GM18861 (cell line): ENCODE data around the gene TXK.
"Not testable (repeated sequence)": the region's sequence is repeated elsewhere in the genome, so short reads cannot be mapped to it uniquely, and the experiment has no call there.

Experiments
- ATAC-seq: cut with Tn5 transposase; IDR thresholded peaks from one replicate; pipeline ENCODE4 v1.9.1; 2021; ENCODE audit not compliant: unreplicated experiment

Gene TXK

DNA sequence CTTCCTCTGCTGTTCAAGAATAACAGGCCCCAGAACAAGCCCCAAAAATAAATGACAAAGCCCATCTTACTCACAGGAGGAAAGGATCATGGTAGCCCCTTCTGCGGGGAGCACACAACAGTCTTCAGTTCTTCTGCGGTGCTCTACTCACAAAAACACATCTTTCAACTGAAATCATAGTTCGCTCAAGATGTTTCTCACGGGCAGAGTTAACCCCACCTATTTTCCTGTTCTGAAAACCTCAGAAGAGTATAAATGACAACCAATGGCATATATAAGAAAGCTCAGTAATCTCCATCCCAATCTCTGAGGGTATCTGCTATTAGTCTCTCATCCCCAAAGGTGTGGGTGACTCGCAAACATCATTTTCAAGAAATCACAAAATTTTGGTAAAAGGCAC, at the start of gene TXK:
TSS of gene TXK (minus strand) at position 170 of the 400 bp plus-strand sequence. CDS start at position 90, 80 bp downstream.
- ATAC-seq, result no peak

GRCh38 chr4:48180234-48180633, 46.2 kb upstream of the TXK start:
- ATAC-seq, result no peak

DNA sequence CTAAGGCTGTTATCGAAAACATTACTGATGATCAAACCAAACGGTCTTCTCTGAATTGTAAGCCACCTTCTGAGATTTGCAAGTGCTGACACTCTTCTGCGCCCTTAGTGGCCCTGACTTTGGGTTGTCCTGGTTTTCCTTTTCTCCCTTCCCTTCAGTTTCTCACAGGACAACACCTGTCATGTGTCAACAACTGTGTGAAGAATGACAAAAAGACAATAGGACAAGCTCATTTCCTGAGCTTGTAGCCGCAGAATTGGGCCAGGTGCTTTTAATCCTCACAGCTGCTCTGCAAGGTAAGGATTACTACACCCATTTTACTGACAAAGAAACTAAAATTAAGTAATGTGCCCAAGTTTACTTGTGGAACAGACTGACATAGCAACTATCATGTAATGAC, 44.9 kb upstream of the TXK start:
- ATAC-seq, result no peak

DNA sequence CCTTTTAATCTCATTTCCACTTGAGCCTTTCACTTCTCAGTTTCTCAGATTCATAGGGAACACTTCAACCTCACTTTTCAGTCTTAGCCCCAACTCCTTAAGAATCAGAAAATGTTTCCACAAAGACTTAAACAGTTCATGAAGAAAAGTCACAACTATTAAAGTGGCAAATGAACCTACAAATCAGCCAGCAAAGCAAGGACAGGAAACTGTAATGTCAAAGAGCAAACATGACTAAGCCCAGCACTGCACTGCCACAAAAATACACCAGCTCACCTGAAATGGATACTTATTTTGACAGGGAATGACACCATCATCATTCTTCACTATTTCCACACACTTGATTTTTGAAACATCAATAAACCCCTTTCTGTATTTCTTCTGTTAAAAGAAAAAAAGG, 41.8 kb upstream of the TXK start:
- ATAC-seq, result no peak

DNA sequence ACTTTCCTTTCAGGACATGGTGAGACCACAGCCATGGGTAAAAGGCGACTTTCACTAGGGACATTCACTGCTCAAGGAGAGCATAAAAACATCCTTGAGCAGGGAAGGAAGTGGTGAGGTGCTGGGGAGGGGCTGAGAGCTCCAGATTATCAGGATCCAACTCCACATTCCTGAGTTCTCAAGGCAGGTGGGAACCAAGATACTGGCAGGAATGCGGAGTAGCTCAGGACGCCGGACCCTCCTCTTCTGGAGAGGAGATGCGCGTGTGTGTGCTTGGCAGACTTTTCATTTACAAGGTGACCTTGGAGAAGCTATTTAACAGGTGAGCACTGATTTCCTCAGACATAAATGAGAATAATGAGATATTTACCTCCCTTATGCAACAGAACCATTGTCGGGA, 41.3 kb upstream of the TXK start:
- ATAC-seq, result no peak

GRCh38 chr4:48173056-48173991, 39.3 kb upstream of the TXK start:
- peak; percentile 66 for ATAC-seq

GRCh38 chr4:48172651-48173050, 38.6 kb upstream of the TXK start:
- ATAC-seq, result no peak

DNA sequence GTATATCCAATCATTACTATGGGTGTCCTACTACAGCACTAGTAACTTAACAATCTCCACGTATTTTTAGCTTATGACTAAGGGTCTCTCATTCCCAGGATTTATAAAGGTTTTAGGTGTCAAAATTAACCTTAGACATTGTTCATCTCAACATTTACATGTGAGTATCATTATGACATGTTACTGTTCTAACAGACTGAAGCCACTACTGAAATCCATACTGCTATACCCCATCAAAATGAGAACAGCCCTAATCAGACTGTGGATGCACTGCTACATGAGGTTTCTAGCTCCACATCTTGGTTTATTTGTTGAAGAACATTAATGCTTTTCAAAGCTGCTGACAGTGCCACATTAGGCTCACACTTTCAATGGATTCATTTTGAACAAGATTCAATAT, 35.6 kb upstream of the TXK start:
- ATAC-seq, result no peak

DNA sequence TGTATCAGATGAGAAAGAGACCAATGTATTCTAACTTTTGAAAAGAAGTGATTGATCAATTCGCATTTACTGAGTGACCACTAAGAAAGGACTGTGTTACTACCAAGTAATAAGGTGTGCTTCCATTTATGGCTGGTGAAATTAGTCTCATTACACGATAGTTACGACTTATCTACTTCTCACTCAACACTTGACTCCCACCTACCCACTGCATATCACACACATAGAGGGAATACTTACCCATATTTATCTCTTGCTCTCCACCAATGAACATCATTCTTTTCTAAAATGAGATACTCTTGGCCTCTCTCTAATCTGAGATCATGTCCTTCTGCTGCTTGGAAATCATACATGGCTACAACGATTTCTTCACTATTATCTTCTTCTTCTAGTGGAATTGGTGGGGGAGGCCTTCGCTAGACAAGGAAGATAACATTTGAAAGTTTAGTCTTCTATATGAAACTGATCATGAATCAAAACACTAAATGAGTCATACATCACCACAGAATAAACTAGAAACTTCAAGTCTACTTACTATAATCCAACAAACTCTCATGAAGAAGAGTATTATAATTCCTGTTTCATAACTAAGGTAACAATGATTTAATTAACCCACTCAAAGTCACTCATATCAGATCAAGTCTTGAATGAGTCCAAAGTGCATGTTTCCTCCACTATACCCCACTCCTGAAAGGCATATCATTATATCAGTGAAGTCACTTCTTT, 33.7 kb upstream of the TXK start:
- ATAC-seq, result no peak

GRCh38 chr4:48164561-48164960, 30.5 kb upstream of the TXK start:
- not testable (repeated sequence) for ATAC-seq

DNA sequence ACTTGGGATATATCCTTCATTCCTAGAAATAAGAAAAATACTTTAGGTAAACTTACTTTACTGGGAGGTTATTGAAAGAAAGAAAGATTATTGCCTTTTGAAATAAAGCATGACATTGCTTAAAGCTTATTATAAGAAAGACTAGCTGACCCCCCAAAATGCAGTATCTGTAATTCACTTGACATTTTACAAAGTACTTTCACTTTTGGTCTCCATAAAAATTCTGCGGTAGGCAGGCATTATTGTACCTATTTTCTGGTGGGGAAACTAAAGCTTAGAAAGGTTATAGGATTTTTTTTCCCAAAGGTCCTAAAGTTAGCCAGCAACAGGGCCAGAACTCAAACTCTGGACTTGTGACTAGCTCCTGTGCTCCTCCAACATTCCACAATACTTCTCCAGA, 29.7 kb upstream of the TXK start:
- ATAC-seq, result no peak

GRCh38 chr4:48162162-48162561, 28.1 kb upstream of the TXK start:
- no peak for ATAC-seq

- ATAC-seq, result no peak
Measured at GRCh38 chr4:48157271-48157670, 23.2 kb upstream of the TXK start.

- ATAC-seq, result no peak
Measured at GRCh38 chr4:48156423-48156822, 22.4 kb upstream of the TXK start.

GRCh38 chr4:48153791-48154550, 19.9 kb upstream of the TXK start:
- ATAC-seq, result peak; percentile 42

GRCh38 chr4:48152259-48152658, 18.2 kb upstream of the TXK start:
- no peak for ATAC-seq

- ATAC-seq, result no peak
Measured at GRCh38 chr4:48149827-48150370, 15.8 kb upstream of the TXK start.

GRCh38 chr4:48147621-48148020, 13.6 kb upstream of the TXK start:
- ATAC-seq, result no peak

DNA sequence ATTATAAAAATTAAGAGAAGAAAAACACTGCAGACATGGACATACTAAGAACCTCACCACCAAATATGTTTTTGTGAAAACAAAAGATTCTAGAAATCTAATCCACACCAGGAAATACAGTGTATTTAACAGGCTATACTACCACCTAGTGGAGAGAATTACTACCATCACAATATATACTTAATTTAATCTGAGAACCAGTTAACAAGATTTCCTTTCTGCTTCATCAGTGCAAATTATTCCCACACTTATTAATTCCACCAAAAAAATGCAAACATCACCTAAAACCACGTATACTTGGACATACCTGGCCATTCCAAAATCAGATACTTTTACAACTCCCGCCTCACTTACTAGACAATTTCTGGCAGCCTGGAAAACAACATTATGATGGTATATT, 7.0 kb upstream of the TXK start:
- no peak for ATAC-seq

GRCh38 chr4:48139691-48140090, 5.6 kb upstream of the TXK start:
- ATAC-seq, result no peak

- peak; percentile 82 for ATAC-seq
Measured at GRCh38 chr4:48138936-48139335, 4.9 kb upstream of the TXK start.
